ENCODE results near the gene ACP3.

Gene ACP3

GRCh38 chr3:132315851-132316250 is 1.4 kb upstream of the ACP3 start:
- no peak for DNase-seq (ENCODE audit: low read depth)

- DNase-seq (ENCODE audit: low read depth): no peak
Measured at GRCh38 chr3:132318451-132318850, 1.2 kb downstream of the ACP3 start.

GRCh38 chr3:132321304-132321703 is 4.1 kb downstream of the ACP3 start:
- no peak for DNase-seq (ENCODE audit: low read depth)

- DNase-seq (ENCODE audit: low read depth): no peak
Measured at GRCh38 chr3:132325103-132325606, 7.9 kb downstream of the ACP3 start.

- no peak for DNase-seq (ENCODE audit: low read depth)
Measured at GRCh38 chr3:132325634-132326033, 8.4 kb downstream of the ACP3 start.

- no peak for DNase-seq (ENCODE audit: low read depth)
Measured at GRCh38 chr3:132326251-132326650, 9.0 kb downstream of the ACP3 start.

- DNase-seq (ENCODE audit: low read depth): no peak
Measured at GRCh38 chr3:132332082-132332481, 14.9 kb downstream of the ACP3 start.

GRCh38 chr3:132332508-132332907 is 15.3 kb downstream of the ACP3 start:
- DNase-seq (ENCODE audit: low read depth): no peak

GRCh38 chr3:132341746-132342145 is 24.5 kb downstream of the ACP3 start:
- DNase-seq (ENCODE audit: low read depth): no peak

GRCh38 chr3:132342183-132342582 is 25.0 kb downstream of the ACP3 start:
- DNase-seq (ENCODE audit: low read depth): no peak

- DNase-seq (ENCODE audit: low read depth): no peak
Measured at GRCh38 chr3:132342610-132343009, 25.4 kb downstream of the ACP3 start.

GRCh38 chr3:132343018-132343612 is 25.9 kb downstream of the ACP3 start:
- no peak for DNase-seq (ENCODE audit: low read depth)

- DNase-seq (ENCODE audit: low read depth): no peak
Measured at GRCh38 chr3:132344666-132345280, 27.6 kb downstream of the ACP3 start.

GRCh38 chr3:132346841-132347736 is 29.9 kb downstream of the ACP3 start:
- no peak for DNase-seq (ENCODE audit: low read depth)

GRCh38 chr3:132347811-132348210 is 30.6 kb downstream of the ACP3 start:
- DNase-seq (ENCODE audit: low read depth): no peak

GRCh38 chr3:132348531-132348930 is 31.3 kb downstream of the ACP3 start:
- no peak for DNase-seq (ENCODE audit: low read depth)

- no peak for DNase-seq (ENCODE audit: low read depth)
Measured at GRCh38 chr3:132350814-132351213, 33.6 kb downstream of the ACP3 start.

- no peak for DNase-seq (ENCODE audit: low read depth)
Measured at GRCh38 chr3:132351222-132351806, 34.1 kb downstream of the ACP3 start.

- peak; percentile 46 for DNase-seq (ENCODE audit: low read depth)
Measured at GRCh38 chr3:132352556-132353143, 35.4 kb downstream of the ACP3 start.

- DNase-seq (ENCODE audit: low read depth): no peak
Measured at GRCh38 chr3:132354916-132355702, 37.9 kb downstream of the ACP3 start.

- DNase-seq (ENCODE audit: low read depth): no peak
Measured at GRCh38 chr3:132356568-132356967, 39.4 kb downstream of the ACP3 start.

Data from T follicular helper cell (primary cell).